HG02588 (cell line): ENCODE measurements around the gene SH3YL1.

ENCODE experiments used
- ATAC-seq: cut with Tn5 transposase; IDR thresholded peaks from one replicate; pipeline ENCODE4 v1.9.1; 2021; ENCODE audit warnings: mild to moderate bottlenecking, moderate library complexity; ENCODE audit not compliant: unreplicated experiment

SH3YL1 gene

GRCh38 chr2:282371-283263 is 18.8 kb upstream of the SH3YL1 start:
- ATAC-seq, result no peak

GRCh38 chr2:281381-281780 is 17.5 kb upstream of the SH3YL1 start:
- ATAC-seq, result no peak

GRCh38 chr2:280650-281110 is 16.8 kb upstream of the SH3YL1 start:
- ATAC-seq, result no peak

- no peak for ATAC-seq
Observed at GRCh38 chr2:279956-280649, 16.3 kb upstream of the SH3YL1 start.

GRCh38 chr2:279366-279765 is 15.5 kb upstream of the SH3YL1 start:
- no peak for ATAC-seq

GRCh38 chr2:278927-279320 is 15.1 kb upstream of the SH3YL1 start:
- no peak for ATAC-seq

GRCh38 chr2:278312-278926 is 14.6 kb upstream of the SH3YL1 start:
- no peak for ATAC-seq

- peak; percentile 96 for ATAC-seq
Observed at GRCh38 chr2:275466-275865, 11.6 kb upstream of the SH3YL1 start.

- no peak for ATAC-seq
Observed at GRCh38 chr2:274503-274902, 10.7 kb upstream of the SH3YL1 start.

GRCh38 chr2:273333-273732 is 9.5 kb upstream of the SH3YL1 start:
- ATAC-seq, result no peak

GRCh38 chr2:271917-272316 is 8.1 kb upstream of the SH3YL1 start:
- ATAC-seq, result no peak

GRCh38 chr2:270861-271260 is 7.0 kb upstream of the SH3YL1 start:
- no peak for ATAC-seq

- no peak for ATAC-seq
Observed at GRCh38 chr2:269356-270030, 5.7 kb upstream of the SH3YL1 start.

GRCh38 chr2:268323-268722 is 4.5 kb upstream of the SH3YL1 start:
- ATAC-seq, result no peak

GRCh38 chr2:264493-265468 is 949 bp upstream of the SH3YL1 start, which contains the start of gene ACP1:
Gene ACP1, plus strand, starts transcription at chr2:264947. Its CDS starts 18 bp downstream, at chr2:264965.
- ATAC-seq, result peak; percentile 86

GRCh38 chr2:263022-263738 is 652 bp downstream of the SH3YL1 start:
- no peak for ATAC-seq

GRCh38 chr2:262117-262516 is 1.7 kb downstream of the SH3YL1 start:
- no peak for ATAC-seq

- ATAC-seq, result no peak
Observed at GRCh38 chr2:260507-261161, 3.2 kb downstream of the SH3YL1 start.
